OCI-LY3 (cell line): ENCODE measurements around the gene RASGRP3.

Experiments used
- EZH2phosphoT487 ChIP-seq: fragments of 200-600 bp; shearing (Covaris generic); IDR thresholded peaks from 2 replicates; pipeline ENCODE4 v1.6.1; 2018; ENCODE audit warnings: antibody characterized with exemption, mixed run types, low read depth
- TF ChIP-seq, protein P1 (sequence below): fragments of 200-600, 300-600 bp; sonication (generic); IDR thresholded peaks from 2 replicates; pipeline ENCODE4 v1.5.1; 2014; ENCODE audit warnings: antibody characterized with exemption, low read length, low read depth

DNA sequence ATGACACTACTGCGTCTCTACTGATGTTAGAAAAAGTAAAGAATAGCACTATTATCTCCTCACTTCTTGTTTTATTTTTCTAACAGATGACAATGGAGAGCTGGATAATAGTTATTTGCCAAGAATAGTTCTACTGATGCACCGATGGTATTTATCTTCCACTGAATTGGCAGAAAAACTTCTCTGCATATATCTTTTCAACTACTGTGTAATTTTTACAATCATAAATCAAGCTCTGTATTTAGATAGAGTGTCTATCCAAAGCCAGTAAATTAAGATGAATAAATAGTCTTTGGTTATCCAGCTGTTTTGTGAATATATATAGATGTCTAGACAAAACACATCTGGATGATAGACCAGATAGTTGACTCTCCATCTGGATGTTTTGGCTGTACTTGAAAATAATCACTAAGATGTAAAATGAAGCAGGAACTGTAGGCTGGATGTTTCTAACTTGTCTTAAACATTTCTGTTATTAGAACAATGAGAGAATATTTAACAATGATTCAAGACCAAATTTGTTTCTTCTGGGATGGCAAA lies 40.1 kb downstream of the RASGRP3 start:
- TF ChIP-seq, protein P1, sequence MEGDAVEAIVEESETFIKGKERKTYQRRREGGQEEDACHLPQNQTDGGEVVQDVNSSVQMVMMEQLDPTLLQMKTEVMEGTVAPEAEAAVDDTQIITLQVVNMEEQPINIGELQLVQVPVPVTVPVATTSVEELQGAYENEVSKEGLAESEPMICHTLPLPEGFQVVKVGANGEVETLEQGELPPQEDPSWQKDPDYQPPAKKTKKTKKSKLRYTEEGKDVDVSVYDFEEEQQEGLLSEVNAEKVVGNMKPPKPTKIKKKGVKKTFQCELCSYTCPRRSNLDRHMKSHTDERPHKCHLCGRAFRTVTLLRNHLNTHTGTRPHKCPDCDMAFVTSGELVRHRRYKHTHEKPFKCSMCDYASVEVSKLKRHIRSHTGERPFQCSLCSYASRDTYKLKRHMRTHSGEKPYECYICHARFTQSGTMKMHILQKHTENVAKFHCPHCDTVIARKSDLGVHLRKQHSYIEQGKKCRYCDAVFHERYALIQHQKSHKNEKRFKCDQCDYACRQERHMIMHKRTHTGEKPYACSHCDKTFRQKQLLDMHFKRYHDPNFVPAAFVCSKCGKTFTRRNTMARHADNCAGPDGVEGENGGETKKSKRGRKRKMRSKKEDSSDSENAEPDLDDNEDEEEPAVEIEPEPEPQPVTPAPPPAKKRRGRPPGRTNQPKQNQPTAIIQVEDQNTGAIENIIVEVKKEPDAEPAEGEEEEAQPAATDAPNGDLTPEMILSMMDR: no peak
- TF ChIP-seq EZH2phosphoT487: no peak
